ENCODE measurements around the gene GNS.

GNS gene

GRCh38 chr12:64722835-64723234 is 36.4 kb downstream of the GNS start:
- H3K4me3 ChIP-seq (ENCODE audit: control insufficient read depth, low read depth, low read length): no peak overlapping the region
- no peak for DNase-seq (ENCODE audit: low read depth)
- no peak for TF ChIP-seq CTCF (IDR thresholded peaks at IDR 0.05; ENCODE audit: control insufficient read depth, insufficient read depth, low read depth, low read length, missing control alignments)

GRCh38 chr12:64720884-64721283 is 38.3 kb downstream of the GNS start:
- H3K4me3 ChIP-seq (ENCODE audit: control insufficient read depth, low read depth, low read length): no peak overlapping the region
- DNase-seq (ENCODE audit: low read depth): no peak
- TF ChIP-seq CTCF (IDR thresholded peaks at IDR 0.05; ENCODE audit: control insufficient read depth, insufficient read depth, low read depth, low read length, missing control alignments): no peak

- no peak overlapping the region for H3K4me3 ChIP-seq (ENCODE audit: control insufficient read depth, low read depth, low read length)
- DNase-seq (ENCODE audit: low read depth): no peak
- TF ChIP-seq CTCF (IDR thresholded peaks at IDR 0.05; ENCODE audit: control insufficient read depth, insufficient read depth, low read depth, low read length, missing control alignments): no peak
These were observed 40.6 kb downstream of the GNS start for GRCh38 chr12:64718649-64719048.

GRCh38 chr12:64716839-64717455 is 42.3 kb downstream of the GNS start:
- no peak for DNase-seq (ENCODE audit: low read depth)
- no peak overlapping the region for H3K4me3 ChIP-seq (ENCODE audit: control insufficient read depth, low read depth, low read length)
- TF ChIP-seq CTCF (IDR thresholded peaks at IDR 0.05; ENCODE audit: control insufficient read depth, insufficient read depth, low read depth, low read length, missing control alignments): no peak

GRCh38 chr12:64716371-64716770 is 42.8 kb downstream of the GNS start:
- no peak overlapping the region for H3K4me3 ChIP-seq (ENCODE audit: control insufficient read depth, low read depth, low read length)
- TF ChIP-seq CTCF (IDR thresholded peaks at IDR 0.05; ENCODE audit: control insufficient read depth, insufficient read depth, low read depth, low read length, missing control alignments): no peak
- no peak for DNase-seq (ENCODE audit: low read depth)

GRCh38 chr12:64714551-64714968 is 44.6 kb downstream of the GNS start:
- no peak for TF ChIP-seq CTCF (IDR thresholded peaks at IDR 0.05; ENCODE audit: control insufficient read depth, insufficient read depth, low read depth, low read length, missing control alignments)
- no peak for DNase-seq (ENCODE audit: low read depth)
- H3K4me3 ChIP-seq (ENCODE audit: control insufficient read depth, low read depth, low read length): no peak overlapping the region

- H3K4me3 ChIP-seq (ENCODE audit: control insufficient read depth, low read depth, low read length): no peak overlapping the region
- no peak for DNase-seq (ENCODE audit: low read depth)
- TF ChIP-seq CTCF (IDR thresholded peaks at IDR 0.05; ENCODE audit: control insufficient read depth, insufficient read depth, low read depth, low read length, missing control alignments): no peak
These were observed 45.8 kb downstream of the GNS start for GRCh38 chr12:64713376-64713775.

Data from AG09309 (cell line).